Non-pigmented ciliary epithelial cell (primary cell): ENCODE measurements around the gene SAMD4B.

Source experiments
- DNase-seq: peaks from one replicate; pipeline ENCODE4 v3.0.0-alpha.2; 2010; ENCODE audit warnings: low read depth

Gene SAMD4B

DNA sequence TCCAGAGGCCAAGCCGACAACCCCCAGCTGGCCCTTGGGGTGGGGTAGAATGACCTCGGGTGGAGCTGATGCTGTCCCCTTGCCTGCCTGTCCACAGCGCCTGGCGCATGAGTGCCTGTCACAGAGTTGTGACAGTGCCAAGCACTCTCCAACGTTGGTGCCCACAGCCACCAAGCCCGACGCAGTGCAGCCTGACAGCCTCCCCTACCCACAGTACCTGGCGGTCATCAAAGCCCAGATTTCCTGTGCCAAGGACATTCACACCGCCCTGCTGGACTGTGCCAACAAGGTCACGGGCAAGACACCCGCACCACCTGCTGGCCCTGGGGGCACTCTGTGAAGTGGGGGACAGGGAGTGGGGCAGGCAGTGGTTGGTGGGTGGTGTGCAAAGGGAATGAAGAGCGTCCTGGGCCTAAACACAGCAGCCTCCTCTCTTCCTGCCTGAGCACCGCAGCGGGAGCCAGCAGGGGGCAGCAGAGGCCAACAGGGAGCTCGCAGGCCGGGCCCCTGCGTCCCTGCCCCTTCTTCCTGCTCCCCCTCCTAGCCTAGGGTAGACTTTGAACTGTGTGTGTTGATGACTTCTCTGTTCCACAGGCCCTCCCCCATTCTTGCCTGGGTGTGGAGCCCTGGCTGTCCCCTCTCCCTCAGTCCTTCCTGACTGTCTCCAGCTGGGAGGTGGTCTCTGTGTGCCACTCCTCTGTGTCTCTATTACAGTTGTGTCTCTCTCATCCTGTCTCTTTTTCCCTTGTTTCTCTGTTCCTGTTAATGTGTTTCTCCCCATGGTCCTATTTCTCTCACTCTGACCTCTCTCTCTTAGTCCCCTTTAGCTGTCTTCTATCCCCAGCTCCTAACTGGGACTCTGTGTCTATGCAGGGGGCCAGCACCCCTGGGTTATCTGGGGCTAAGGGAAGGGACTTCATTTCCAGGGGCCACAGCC is 55.4 kb downstream of the SAMD4B start:
- DNase-seq, result no peak

DNA sequence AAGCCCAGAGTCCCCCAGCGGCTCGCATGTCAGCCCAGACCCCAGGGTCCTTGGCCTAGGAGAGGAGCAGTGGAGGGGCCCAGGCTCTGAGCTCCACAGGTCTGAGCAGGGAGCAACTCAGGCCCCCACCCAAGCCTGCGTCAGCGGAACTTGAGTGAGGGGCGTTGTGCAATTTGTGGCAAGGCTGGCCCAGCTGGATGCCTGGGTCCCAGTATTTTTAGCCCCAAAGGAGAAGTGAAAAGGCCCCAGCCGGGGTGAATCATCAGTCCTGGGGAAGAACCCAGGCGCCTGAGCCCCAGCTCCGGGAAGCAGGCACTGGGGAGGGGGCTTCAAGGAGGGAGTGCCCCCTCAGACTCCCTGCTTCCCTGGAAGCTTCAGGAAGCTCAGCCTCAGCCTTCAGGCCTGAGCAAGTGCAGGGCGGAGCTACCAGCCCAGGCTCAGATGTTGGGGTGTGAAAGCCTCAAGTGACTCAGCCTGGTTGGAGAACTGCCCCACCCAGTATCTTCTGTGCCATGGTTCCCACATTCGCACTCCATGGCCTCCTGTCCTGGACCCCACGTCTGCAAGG is 56.2 kb downstream of the SAMD4B start:
- no peak for DNase-seq

DNA sequence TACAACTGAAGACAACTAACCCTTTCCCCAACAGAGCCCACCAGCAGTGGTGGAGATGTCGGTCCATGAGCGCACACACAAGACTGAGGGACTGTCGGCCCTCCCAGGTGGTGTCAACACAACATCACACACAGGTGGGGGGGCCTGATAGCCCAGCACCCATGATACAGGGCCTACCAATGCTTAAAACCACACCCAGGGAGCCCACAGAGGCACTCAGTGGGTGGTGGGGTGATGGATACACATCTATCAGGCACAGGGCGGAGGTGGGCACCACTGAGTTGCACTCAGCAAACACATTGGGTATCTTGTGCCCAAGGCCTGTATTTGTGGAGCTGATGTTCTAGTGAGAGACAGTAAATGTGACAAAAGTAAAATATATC is 57.4 kb downstream of the SAMD4B start:
- no peak for DNase-seq

DNA sequence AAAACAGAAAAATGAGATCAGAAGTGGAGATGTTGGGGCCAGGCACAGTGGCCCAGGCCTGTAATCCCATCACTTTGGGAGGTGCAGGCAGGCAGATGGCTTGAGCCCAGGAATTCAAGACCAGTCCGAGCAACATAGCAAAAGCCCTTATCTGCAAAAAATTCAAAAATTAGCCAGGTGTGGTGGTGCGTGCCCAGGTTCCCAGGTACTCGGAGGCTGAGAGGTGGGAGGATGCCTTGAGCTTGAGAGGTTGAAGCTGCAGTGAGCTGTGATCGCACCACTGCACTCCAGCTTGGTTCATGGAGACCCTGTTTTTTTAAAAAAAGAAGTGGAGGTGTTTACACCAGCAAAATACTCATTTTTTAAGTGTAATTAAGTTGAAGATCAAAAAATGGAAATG is 57.8 kb downstream of the SAMD4B start:
- no peak for DNase-seq

DNA sequence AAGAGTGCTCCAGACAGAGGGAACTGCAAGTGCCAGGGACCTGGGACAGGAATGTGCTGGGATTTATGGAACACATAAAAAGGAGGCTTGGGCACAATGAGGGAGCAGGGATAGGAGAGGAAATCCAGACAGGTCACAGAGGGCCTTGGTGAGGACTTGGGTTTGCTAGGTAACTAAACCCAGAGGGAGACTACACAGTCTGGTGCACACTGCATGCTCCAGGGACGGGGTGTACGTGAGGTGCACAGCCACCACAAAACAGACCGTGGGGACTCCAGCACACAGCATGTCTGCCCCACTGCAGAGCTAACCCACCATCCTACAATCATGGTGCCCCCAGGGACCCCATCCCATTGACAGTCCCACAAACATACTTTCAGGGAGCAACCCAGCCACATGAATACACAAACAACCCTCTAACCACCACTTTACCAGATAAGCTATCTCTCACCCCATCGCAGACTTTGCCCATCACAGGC is 58.9 kb downstream of the SAMD4B start:
- DNase-seq, result no peak

DNA sequence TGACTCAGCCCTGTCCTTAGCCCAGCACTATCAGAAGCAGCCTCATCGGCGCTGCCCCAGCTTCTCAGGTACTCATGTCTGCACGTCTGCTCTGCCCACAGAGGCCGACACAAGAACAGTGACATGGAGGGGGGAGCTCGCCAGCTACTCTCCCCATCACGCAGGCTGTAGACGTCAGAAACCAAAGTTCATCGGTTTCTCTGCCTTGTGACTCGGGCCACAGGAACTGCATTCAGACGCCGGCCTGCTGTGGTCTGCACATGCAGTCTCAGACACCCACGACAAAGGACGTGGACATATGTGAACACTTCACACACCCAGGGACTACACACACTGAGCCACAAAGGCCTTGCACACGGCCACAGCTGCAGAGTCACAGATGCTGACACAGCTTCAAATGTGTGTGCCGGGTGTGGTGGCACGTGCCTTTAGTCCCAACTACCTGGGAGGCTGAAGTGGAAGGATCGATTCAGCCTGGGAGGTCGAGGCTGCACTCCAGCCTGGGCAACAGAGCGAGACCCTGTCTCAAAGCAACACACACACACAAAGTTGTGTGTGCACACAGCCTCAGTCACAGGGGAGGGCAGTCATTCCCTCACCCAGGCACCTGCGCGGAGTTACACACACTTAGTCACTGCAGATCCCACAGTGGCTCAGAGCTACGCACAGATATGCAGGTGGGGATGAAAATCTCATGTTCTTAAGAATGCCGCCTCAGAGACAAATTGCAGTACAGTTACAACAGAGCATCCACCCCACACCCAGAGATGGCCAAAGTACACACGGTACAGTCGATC is 59.5 kb downstream of the SAMD4B start:
- no peak for DNase-seq

DNA sequence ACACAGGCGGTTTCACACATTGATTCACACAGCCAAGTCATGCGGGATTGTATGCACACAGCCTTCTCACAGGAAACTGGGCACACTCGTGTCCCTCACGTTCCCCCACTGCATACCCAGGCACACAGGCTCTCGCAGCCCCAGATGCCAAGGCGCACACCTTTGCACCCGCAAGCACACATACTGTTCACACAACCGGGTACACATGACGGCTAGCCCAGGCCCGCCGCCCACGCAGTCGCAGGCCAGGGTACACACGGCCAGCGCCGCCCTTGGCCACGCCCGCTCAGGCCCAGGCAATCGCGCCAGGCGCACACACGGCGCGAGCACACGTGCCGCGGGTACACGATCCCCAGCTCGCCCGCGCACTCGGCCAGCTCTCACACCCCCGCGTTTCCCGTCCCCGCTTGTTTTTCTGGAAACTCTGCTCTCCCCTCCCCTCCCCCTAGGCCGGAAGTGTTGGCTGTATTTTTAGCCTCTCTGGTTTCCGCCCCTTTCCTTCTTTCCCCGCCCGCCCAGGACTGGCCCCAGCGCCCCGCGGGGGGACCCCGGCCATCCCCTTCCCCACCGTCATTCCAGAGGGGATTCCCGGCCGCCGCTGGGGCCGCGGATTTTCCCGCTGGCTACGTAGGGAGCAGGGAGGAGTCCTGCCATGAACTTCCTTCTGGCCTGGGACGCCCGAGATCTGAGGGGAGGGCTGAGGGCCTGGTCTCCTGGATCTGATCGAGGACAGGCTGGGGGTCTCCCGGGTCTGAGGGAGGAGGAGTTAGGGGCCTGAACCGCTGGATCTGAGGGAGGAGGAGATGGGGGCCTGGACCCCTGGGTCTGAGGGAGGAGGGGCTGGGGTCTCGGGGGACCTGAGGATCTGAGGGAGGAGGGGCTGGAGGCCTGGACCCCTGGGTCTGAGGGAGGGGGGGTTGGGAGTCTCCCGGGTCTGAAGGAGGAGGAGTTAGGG is 60.4 kb downstream of the SAMD4B start:
- DNase-seq, result no peak

GRCh38 chr19:39403331-39404312 is 61.4 kb downstream of the SAMD4B start:
- peak; percentile 78 for DNase-seq

DNA sequence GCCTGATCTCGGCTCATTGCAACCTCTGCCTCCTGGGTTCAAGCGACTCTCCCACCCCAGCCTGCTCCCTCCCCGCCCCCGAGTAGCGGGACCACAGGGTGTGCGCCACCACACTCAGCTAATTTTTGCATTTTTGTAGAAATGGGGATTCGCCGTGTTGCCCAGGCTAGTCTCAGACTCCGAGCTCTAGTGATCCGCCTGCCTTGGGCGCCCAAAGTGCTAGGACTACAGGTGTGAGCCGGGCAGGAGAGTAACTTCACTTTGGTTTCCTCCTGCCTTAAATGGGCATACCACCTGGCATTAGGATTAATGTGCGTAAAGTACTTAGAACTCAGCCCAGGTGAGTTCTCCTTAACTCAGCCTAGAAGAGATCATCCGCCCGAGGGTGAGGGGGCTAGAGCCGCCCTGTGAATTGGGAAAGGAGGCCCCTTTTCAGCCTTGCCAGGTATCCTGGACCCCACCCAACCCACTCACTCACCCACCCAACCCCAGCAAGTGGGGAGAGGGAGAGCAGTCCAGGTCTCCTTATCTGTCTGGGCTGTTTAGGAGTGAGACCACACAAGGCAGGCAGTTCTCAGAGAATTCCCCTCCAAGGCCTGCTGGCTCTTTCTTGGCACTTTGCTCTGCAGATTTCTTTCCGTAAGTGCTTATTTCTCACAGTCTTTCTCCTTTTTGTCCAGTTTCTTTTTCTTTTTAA is 63.2 kb downstream of the SAMD4B start:
- no peak for DNase-seq

DNA sequence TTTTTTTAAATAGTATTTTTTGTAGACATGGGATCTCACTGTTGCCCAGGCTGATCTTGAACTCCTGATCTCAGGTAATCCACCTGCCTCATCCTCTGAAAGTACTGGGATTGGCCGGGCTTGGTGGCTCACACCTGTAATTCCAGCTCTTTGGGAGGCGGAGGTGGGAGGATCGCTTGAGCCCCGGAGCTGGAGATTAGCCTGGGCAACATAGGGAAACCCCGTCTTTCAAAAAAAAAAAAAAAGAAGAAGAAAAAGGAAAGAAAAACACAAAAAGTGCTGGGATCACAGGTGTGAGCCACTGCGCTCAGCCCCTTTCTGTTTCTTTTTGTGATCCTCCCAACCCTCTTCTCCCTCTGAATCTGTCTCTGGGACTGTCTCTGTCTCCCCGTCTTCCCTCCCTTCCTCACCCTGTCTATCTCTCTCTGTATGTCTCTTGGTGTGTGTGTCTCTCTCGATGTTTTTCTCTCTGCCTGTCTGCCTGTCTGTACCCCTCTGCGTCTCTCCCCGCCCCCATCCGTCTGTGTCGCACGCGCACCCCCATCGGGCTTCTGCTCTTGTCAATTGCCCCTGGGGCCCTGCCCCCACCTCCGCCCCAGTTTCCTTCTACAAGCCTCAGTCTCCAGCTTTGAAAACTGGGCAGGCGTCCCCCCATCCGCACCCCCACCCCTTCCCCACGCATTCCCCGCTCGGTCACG is 63.9 kb downstream of the SAMD4B start:
- DNase-seq, result no peak

DNA sequence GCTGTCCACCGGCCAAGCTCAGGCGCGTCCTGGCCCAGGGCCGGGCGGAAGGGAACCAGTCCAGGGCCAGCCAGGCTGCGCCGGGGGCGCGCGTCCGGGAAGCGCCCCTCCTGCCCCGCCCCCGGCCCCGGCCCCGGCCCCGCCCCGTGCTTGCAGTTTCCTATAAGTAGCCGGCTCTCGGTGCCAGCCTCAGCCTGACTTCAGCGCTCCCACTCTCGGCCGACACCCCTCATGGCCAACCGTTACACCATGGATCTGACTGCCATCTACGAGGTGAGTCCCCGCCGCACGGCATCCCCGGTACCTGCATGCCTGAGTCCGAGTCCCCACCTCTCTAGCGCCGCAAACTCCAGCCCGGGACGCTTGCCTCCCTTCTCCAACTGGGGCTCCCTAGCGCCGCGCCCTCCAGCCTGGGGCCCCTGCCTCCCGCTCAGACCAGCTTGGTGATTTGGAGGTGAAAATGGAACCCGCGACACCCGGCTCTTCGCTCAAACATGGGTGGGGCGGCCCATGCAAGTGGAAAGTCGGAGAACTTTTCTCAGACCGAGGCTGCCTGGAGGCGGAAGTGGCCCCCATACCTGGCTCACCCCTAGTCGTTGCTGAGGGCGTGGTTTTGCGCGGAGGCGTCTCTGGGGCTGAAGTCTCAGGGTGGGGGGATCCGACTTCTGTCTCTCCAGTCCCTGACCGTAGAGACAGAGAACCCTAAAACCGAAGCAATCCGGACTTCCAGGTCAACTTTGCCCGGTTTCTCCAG is 64.6 kb downstream of the SAMD4B start, which contains the start of gene ZFP36:
Gene ZFP36 (plus strand): TSS at position 192 of the 754 bp plus-strand sequence. CDS start 58 bp downstream, at position 250.
- DNase-seq, result no peak

DNA sequence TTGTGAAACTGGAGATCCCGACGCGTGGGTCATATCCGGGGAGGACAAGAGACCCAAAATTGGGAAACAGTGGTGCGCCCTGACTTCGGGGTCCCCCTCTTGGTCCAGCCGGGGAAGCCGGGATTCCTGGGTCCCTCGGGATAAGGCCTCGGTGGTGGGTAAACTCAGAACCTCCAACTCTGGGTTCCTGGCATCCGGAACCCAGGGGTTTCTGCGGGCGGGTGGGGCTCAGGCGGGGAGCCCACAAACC is 65.1 kb downstream of the SAMD4B start:
- no peak for DNase-seq

DNA sequence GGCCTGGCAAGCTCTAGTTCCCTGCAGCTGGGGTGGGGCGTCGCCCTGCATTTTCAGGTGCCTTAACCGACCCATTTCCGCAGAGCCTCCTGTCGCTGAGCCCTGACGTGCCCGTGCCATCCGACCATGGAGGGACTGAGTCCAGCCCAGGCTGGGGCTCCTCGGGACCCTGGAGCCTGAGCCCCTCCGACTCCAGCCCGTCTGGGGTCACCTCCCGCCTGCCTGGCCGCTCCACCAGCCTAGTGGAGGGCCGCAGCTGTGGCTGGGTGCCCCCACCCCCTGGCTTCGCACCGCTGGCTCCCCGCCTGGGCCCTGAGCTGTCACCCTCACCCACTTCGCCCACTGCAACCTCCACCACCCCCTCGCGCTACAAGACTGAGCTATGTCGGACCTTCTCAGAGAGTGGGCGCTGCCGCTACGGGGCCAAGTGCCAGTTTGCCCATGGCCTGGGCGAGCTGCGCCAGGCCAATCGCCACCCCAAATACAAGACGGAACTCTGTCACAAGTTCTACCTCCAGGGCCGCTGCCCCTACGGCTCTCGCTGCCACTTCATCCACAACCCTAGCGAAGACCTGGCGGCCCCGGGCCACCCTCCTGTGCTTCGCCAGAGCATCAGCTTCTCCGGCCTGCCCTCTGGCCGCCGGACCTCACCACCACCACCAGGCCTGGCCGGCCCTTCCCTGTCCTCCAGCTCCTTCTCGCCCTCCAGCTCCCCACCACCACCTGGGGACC is 65.6 kb downstream of the SAMD4B start:
- no peak for DNase-seq

GRCh38 chr19:39408392-39409207 is 66.4 kb downstream of the SAMD4B start:
- DNase-seq, result no peak

GRCh38 chr19:39409208-39410016 is 67.2 kb downstream of the SAMD4B start:
- DNase-seq, result no peak
